ENCODE results near the gene C20orf144. TPM values are rescaled to one million over a fixed set of nuclear protein-coding genes. Genes with fewer than 3 reads are reported as not detected.

Gene C20orf144
- total and polyA plus RNA-seq, 2 experiments from 2014 or later: 0.26 to 0.66 TPM

DNA sequence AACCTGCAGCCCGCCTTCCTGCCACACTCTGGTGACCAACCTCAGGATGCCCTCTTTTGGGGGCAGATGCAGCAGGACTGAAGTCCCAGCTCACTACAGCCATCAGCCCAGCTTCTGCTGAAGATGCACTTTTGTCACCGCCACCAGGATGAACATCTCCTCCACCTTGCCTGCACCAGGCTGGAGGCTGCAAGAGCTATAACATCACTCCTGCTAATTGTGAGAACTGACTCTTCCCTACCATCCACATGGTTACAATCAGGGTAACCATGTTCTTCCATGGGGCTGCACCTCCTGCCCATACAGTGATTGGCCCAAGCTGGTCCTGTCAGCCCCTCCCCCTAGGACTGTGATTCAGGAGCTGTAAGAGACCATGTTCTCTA, 2.6 kb downstream of the C20orf144 start (continued):
- TF ChIP-seq, protein P1, sequence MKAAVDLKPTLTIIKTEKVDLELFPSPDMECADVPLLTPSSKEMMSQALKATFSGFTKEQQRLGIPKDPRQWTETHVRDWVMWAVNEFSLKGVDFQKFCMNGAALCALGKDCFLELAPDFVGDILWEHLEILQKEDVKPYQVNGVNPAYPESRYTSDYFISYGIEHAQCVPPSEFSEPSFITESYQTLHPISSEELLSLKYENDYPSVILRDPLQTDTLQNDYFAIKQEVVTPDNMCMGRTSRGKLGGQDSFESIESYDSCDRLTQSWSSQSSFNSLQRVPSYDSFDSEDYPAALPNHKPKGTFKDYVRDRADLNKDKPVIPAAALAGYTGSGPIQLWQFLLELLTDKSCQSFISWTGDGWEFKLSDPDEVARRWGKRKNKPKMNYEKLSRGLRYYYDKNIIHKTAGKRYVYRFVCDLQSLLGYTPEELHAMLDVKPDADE (IDR thresholded peaks at IDR 0.05): no peak
- no peak for TF ChIP-seq CREB1 (CRISPR knock-in tag; IDR thresholded peaks at IDR 0.05; ENCODE audit: low read depth)
- no peak for TF ChIP-seq NANOG (IDR thresholded peaks at IDR 0.05; ENCODE audit: borderline replicate concordance)
- TF ChIP-seq, protein P2, sequence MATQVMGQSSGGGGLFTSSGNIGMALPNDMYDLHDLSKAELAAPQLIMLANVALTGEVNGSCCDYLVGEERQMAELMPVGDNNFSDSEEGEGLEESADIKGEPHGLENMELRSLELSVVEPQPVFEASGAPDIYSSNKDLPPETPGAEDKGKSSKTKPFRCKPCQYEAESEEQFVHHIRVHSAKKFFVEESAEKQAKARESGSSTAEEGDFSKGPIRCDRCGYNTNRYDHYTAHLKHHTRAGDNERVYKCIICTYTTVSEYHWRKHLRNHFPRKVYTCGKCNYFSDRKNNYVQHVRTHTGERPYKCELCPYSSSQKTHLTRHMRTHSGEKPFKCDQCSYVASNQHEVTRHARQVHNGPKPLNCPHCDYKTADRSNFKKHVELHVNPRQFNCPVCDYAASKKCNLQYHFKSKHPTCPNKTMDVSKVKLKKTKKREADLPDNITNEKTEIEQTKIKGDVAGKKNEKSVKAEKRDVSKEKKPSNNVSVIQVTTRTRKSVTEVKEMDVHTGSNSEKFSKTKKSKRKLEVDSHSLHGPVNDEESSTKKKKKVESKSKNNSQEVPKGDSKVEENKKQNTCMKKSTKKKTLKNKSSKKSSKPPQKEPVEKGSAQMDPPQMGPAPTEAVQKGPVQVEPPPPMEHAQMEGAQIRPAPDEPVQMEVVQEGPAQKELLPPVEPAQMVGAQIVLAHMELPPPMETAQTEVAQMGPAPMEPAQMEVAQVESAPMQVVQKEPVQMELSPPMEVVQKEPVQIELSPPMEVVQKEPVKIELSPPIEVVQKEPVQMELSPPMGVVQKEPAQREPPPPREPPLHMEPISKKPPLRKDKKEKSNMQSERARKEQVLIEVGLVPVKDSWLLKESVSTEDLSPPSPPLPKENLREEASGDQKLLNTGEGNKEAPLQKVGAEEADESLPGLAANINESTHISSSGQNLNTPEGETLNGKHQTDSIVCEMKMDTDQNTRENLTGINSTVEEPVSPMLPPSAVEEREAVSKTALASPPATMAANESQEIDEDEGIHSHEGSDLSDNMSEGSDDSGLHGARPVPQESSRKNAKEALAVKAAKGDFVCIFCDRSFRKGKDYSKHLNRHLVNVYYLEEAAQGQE (IDR thresholded peaks at IDR 0.05; ENCODE audit: unreplicated experiment): no peak
- TF ChIP-seq ZNF331 (CRISPR knock-in tag; IDR thresholded peaks at IDR 0.05; ENCODE audit: low read depth): no peak
- TF ChIP-seq ZNF114 (CRISPR knock-in tag; IDR thresholded peaks at IDR 0.05): no peak
- TF ChIP-seq, protein P3, sequence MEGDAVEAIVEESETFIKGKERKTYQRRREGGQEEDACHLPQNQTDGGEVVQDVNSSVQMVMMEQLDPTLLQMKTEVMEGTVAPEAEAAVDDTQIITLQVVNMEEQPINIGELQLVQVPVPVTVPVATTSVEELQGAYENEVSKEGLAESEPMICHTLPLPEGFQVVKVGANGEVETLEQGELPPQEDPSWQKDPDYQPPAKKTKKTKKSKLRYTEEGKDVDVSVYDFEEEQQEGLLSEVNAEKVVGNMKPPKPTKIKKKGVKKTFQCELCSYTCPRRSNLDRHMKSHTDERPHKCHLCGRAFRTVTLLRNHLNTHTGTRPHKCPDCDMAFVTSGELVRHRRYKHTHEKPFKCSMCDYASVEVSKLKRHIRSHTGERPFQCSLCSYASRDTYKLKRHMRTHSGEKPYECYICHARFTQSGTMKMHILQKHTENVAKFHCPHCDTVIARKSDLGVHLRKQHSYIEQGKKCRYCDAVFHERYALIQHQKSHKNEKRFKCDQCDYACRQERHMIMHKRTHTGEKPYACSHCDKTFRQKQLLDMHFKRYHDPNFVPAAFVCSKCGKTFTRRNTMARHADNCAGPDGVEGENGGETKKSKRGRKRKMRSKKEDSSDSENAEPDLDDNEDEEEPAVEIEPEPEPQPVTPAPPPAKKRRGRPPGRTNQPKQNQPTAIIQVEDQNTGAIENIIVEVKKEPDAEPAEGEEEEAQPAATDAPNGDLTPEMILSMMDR (conservative IDR thresholded peaks at IDR 0.05; ENCODE audit: low read depth in 2 of 2): no peak
- no peak for TF ChIP-seq POLR2AphosphoS5 (IDR thresholded peaks at IDR 0.05; ENCODE audit: low read depth)
- no peak for TF ChIP-seq STAT1 (IDR thresholded peaks at IDR 0.05; ENCODE audit: unreplicated experiment)

DNA sequence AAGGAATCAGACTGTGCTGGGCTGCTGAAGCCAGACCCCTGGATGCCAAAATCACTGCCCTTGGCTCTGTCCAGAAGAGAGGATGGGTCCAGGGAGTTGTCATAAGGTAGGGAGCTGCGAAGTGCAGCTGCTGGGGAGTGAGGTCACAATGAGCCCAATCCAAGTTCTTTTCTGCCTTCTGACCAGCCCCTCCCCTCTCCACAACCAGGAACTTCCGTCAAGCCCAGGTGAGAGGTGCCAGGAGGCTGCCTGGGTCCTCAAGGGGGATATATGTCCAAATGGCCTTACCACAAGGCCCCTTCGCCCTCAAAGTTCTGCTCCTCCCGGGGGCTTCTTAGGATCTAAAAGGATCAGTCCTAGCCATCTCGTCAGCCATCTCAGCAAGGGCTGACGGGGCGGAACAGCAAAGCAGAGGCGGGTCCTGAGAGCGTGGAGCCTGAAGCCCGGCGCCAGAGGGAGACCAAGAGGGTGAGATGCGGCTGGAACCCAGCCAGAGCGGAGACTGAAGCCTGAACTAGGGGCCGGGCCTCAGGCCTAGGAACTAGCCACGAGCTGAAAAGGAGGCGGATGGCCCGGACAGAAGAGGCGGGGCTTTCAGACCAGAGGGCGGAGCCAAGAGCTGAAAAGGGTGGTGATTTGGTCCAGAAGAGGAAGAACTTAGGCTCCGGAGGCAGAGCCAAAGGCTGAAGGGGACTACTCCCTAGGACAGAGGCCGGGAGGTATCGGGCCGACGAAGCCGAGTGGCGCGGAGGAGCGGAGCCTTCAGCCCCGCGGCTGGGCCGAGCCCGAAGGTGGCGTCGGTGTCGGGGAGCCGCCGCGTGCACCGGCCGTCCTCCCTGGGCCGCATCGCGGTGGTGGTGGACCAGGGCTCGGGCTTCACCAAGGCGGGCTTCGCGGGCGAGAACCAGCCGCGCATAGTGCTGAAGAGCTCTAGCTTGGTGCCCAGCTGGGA, 4.4 kb downstream of the C20orf144 start, which contains the start of gene ACTL10:
Gene ACTL10 (plus strand): TSS at position 651 of the 952 bp plus-strand sequence. CDS start 555 bp downstream, outside the sequence.
- Histone ChIP-seq H3K27ac (ENCODE audit: low read depth) (0 out of 2 replicates have a peak within 1 kb of the TSS, but pooled peaks have one; percentile 0), H3K4me3 (peak within 1 kb of the TSS; percentile 53), H3K4me2 (peak within 1 kb of the TSS; percentile 76)

More for the DNA sequence above, 4.4 kb downstream of the C20orf144 start, which contains the start of gene ACTL10:
- H3K36me3 Mint-ChIP-seq (ENCODE audit: low read depth): peaks cover 28% of the 10 kb centered on the region
- H3K4me3 Mint-ChIP-seq: peak within 1 kb of the TSS; percentile 78
- Histone ChIP-seq H3F3A (replicated peaks; ENCODE audit: low read depth) (peaks cover 11% of the 10 kb centered on the region; the same call in 1 of the 2 replicates), H3K27me3 (ENCODE audit: insufficient read depth) (peaks cover 17% of the 10 kb centered on the region; the same call in 1 of the 2 replicates), H3K79me2 (replicated peaks; ENCODE audit: insufficient read depth) (no peaks in the 10 kb centered on the region), H3K36me3 (ENCODE audit: insufficient read depth) (no peaks in the 10 kb centered on the region; the same call in 1 of the 2 replicates), H3K4me1 (ENCODE audit: insufficient read depth) (peaks cover 14% of the 10 kb centered on the region; the same call in 1 of the 2 replicates), H2AFZ (peak within 1 kb of the TSS; percentile 80; the same call in 1 of the 2 replicates), H3K9me2 (ENCODE audit: insufficient read depth) (no peaks in the 10 kb centered on the region), H4K20me1 (replicated peaks; ENCODE audit: insufficient read depth) (peaks cover 3% of the 10 kb centered on the region)
- H3K27me3 Mint-ChIP-seq (ENCODE audit: insufficient read depth, low read depth, poor library complexity): peaks cover 29% of the 10 kb centered on the region
- DNase-seq (ENCODE audit: low spot score): peak; percentile 98
- TF ChIP-seq EZH2phosphoT487 (IDR thresholded peaks at IDR 0.05; ENCODE audit: unreplicated experiment) (no peak), POLR2AphosphoS5 (IDR thresholded peaks at IDR 0.05; ENCODE audit: low read depth) (peak; percentile 80)
- TF ChIP-seq, protein P3 (conservative IDR thresholded peaks at IDR 0.05; ENCODE audit: low read depth in 2 of 2): peak in 1 of 2 experiments; percentile 34; a peak in 3 of 4 replicates
- H3K4me1 Mint-ChIP-seq: peaks cover 28% of the 10 kb centered on the region
- peak within 1 kb of the TSS; percentile 80 for H3K27ac Mint-ChIP-seq
- no peaks in the 10 kb centered on the region for H3K9me3 Mint-ChIP-seq
- ATAC-seq: peak; percentile 76
